Stimulated activated CD8-positive, alpha-beta memory T cell treated with anti-CD3 and anti-CD28 coated beads, Interleukin-15, amount 100 ng/mL, for 1 hour (primary cell): Measurements from ENCODE around the gene TMEM123.

Experiments
- DNase-seq: peaks from one replicate; pipeline ENCODE4 v3.0.0-alpha.2; 2020; ENCODE audit warnings: low read depth

The TMEM123 gene

GRCh38 chr11:102422817-102423712, 29.5 kb downstream of the TMEM123 start:
- no peak for DNase-seq

- no peak for DNase-seq
Observed at GRCh38 chr11:102421261-102421660, 31.3 kb downstream of the TMEM123 start.

GRCh38 chr11:102420547-102420946, 32.0 kb downstream of the TMEM123 start:
- DNase-seq: no peak

GRCh38 chr11:102419181-102419580, 33.4 kb downstream of the TMEM123 start:
- no peak for DNase-seq

- DNase-seq: no peak
Observed at GRCh38 chr11:102416976-102417375, 35.6 kb downstream of the TMEM123 start.

- no peak for DNase-seq
Observed at GRCh38 chr11:102415304-102415916, 37.2 kb downstream of the TMEM123 start.

- DNase-seq: no peak
Observed at GRCh38 chr11:102414559-102414958, 38.0 kb downstream of the TMEM123 start.

GRCh38 chr11:102413497-102413896, 39.1 kb downstream of the TMEM123 start:
- DNase-seq: no peak

- DNase-seq: no peak
Observed at GRCh38 chr11:102411142-102411541, 41.4 kb downstream of the TMEM123 start.

- DNase-seq: no peak
Observed at GRCh38 chr11:102410382-102410784, 42.2 kb downstream of the TMEM123 start.

GRCh38 chr11:102408339-102408738, 44.2 kb downstream of the TMEM123 start:
- DNase-seq: no peak

- no peak for DNase-seq
Observed at GRCh38 chr11:102407901-102408300, 44.7 kb downstream of the TMEM123 start.

GRCh38 chr11:102406099-102406498, 46.5 kb downstream of the TMEM123 start:
- no peak for DNase-seq

- no peak for DNase-seq
Observed at GRCh38 chr11:102405501-102405900, 47.1 kb downstream of the TMEM123 start.

GRCh38 chr11:102402548-102402947, 50.0 kb downstream of the TMEM123 start:
- DNase-seq: no peak

GRCh38 chr11:102401905-102402304, 50.7 kb downstream of the TMEM123 start:
- no peak for DNase-seq

- no peak for DNase-seq
Observed at GRCh38 chr11:102400603-102401002, 52.0 kb downstream of the TMEM123 start.

GRCh38 chr11:102399189-102399588, 53.4 kb downstream of the TMEM123 start:
- no peak for DNase-seq

GRCh38 chr11:102398297-102398696, 54.3 kb downstream of the TMEM123 start:
- no peak for DNase-seq

GRCh38 chr11:102396708-102397563, 55.6 kb downstream of the TMEM123 start:
- no peak for DNase-seq

- no peak for DNase-seq
Observed at GRCh38 chr11:102395720-102396393, 56.7 kb downstream of the TMEM123 start.

GRCh38 chr11:102393272-102393730, 59.3 kb downstream of the TMEM123 start:
- no peak for DNase-seq
